ACC112 (cell line): ENCODE measurements around the gene SULT1C4.

Experiments used
- H2AFZ ChIP-seq: fragments of 200-600 bp; sonication (generic); one replicate; pipeline ENCODE4 v1.6.0; 2017; ENCODE audit warnings: antibody characterized with exemption, low read length; ENCODE audit not compliant: unreplicated experiment
- H3K27ac ChIP-seq: fragments of 200-600 bp; sonication (generic); 2 replicates; pipeline ENCODE4 v1.5.1; 2014; ENCODE audit warnings: low read depth, mild to moderate bottlenecking, antibody characterized with exemption, low read length, moderate library complexity
- H3K27me3 ChIP-seq: fragments of 200-600 bp; sonication (generic); 2 replicates; pipeline ENCODE4 v1.6.1; 2014; ENCODE audit warnings: mild to moderate bottlenecking, antibody characterized with exemption, low read length, moderate library complexity, mixed read lengths; ENCODE audit not compliant: insufficient read depth
- H3K36me3 ChIP-seq: fragments of 200-600 bp; sonication (generic); 2 replicates; pipeline ENCODE4 v1.6.1; 2016; ENCODE audit warnings: mild to moderate bottlenecking, antibody characterized with exemption, low read length, moderate library complexity, mixed read lengths; ENCODE audit not compliant: insufficient read depth
- H3K4me1 ChIP-seq: fragments of 200-600 bp; sonication (generic); one replicate; pipeline ENCODE4 v1.6.1; 2016; ENCODE audit warnings: low read length, mixed read lengths; ENCODE audit not compliant: insufficient read depth, unreplicated experiment, control insufficient read depth
- H3K4me3 ChIP-seq: fragments of 200-600 bp; sonication (generic); 2 replicates; pipeline ENCODE4 v1.5.1; 2014; ENCODE audit warnings: mild to moderate bottlenecking, low read depth, low read length
- H3K79me2 ChIP-seq: fragments of 200-600 bp; sonication (generic); one replicate; pipeline ENCODE4 v1.6.0; 2016; ENCODE audit warnings: low read length; ENCODE audit not compliant: control insufficient read depth, unreplicated experiment, insufficient read depth

Gene SULT1C4

GRCh38 chr2:108377815-108378630 lies at the start of gene SULT1C4:
TSS of gene SULT1C4 (plus strand) at chr2:108377954. CDS start at chr2:108378338, 384 bp downstream.
- Histone ChIP-seq H3K27me3 (no peaks in the 10 kb centered on the region), H2AFZ (peak within 1 kb of the TSS; percentile 52), H3K4me3 (no peak within 1 kb of the TSS), H3K27ac (no peak within 1 kb of the TSS), H3K36me3 (no peaks in the 10 kb centered on the region), H3K4me1 (peaks cover 8% of the 10 kb centered on the region), H3K79me2 (no peaks in the 10 kb centered on the region)

- H2AFZ ChIP-seq, result no peak overlapping the region
- H3K27me3 ChIP-seq, result no peaks in the 10 kb centered on the region
- H3K79me2 ChIP-seq, result no peaks in the 10 kb centered on the region
- no peak overlapping the region for H3K4me3 ChIP-seq
- H3K27ac ChIP-seq, result no peak overlapping the region
- H3K4me1 ChIP-seq, result peaks cover 22% of the 10 kb centered on the region
- H3K36me3 ChIP-seq, result no peaks in the 10 kb centered on the region
Measured at GRCh38 chr2:108329771-108330170, 48.0 kb upstream of the SULT1C4 start.

GRCh38 chr2:108330979-108331378 lies 46.8 kb upstream of the SULT1C4 start:
- Histone ChIP-seq H3K36me3 (no peaks in the 10 kb centered on the region), H3K4me3 (no peak overlapping the region), H3K27ac (no peak overlapping the region), H3K79me2 (no peaks in the 10 kb centered on the region), H2AFZ (no peak overlapping the region), H3K27me3 (no peaks in the 10 kb centered on the region), H3K4me1 (peaks cover 12% of the 10 kb centered on the region)

GRCh38 chr2:108345951-108346350 lies 31.8 kb upstream of the SULT1C4 start:
- Histone ChIP-seq H3K79me2 (no peaks in the 10 kb centered on the region), H3K4me1 (no peaks in the 10 kb centered on the region), H3K36me3 (no peaks in the 10 kb centered on the region), H2AFZ (no peak overlapping the region), H3K27ac (no peak overlapping the region), H3K27me3 (0 out of 2 replicates have a peak, but pooled peaks cover 4% of the 10 kb centered on the region), H3K4me3 (no peak overlapping the region)

- Histone ChIP-seq H3K27me3 (0 out of 2 replicates have a peak, but pooled peaks cover 4% of the 10 kb centered on the region), H3K79me2 (no peaks in the 10 kb centered on the region), H3K36me3 (no peaks in the 10 kb centered on the region), H2AFZ (no peak overlapping the region), H3K4me1 (no peaks in the 10 kb centered on the region), H3K4me3 (no peak overlapping the region), H3K27ac (no peak overlapping the region)
Measured at GRCh38 chr2:108346827-108347226, 30.9 kb upstream of the SULT1C4 start.

- no peaks in the 10 kb centered on the region for H3K36me3 ChIP-seq
- H3K27me3 ChIP-seq, result 0 out of 2 replicates have a peak, but pooled peaks cover 4% of the 10 kb centered on the region
- no peak overlapping the region for H2AFZ ChIP-seq
- H3K27ac ChIP-seq, result no peak overlapping the region
- H3K4me1 ChIP-seq, result no peaks in the 10 kb centered on the region
- H3K4me3 ChIP-seq, result no peak overlapping the region
- no peaks in the 10 kb centered on the region for H3K79me2 ChIP-seq
Measured at GRCh38 chr2:108347786-108348185, 30.0 kb upstream of the SULT1C4 start.

GRCh38 chr2:108348816-108349570 lies 28.8 kb upstream of the SULT1C4 start:
- H3K27me3 ChIP-seq, result 0 out of 2 replicates have a peak, but pooled peaks cover 4% of the 10 kb centered on the region
- H3K4me1 ChIP-seq, result no peaks in the 10 kb centered on the region
- no peak overlapping the region for H3K27ac ChIP-seq
- H3K4me3 ChIP-seq, result no peak overlapping the region
- H3K79me2 ChIP-seq, result no peaks in the 10 kb centered on the region
- no peaks in the 10 kb centered on the region for H3K36me3 ChIP-seq
- H2AFZ ChIP-seq, result no peak overlapping the region

- H3K4me3 ChIP-seq, result no peak overlapping the region
- no peaks in the 10 kb centered on the region for H3K79me2 ChIP-seq
- H3K36me3 ChIP-seq, result no peaks in the 10 kb centered on the region
- no peaks in the 10 kb centered on the region for H3K4me1 ChIP-seq
- H3K27ac ChIP-seq, result no peak overlapping the region
- H2AFZ ChIP-seq, result no peak overlapping the region
- 0 out of 2 replicates have a peak, but pooled peaks cover 4% of the 10 kb centered on the region for H3K27me3 ChIP-seq
Measured at GRCh38 chr2:108349571-108349928, 28.2 kb upstream of the SULT1C4 start.

- no peaks in the 10 kb centered on the region for H3K36me3 ChIP-seq
- no peak overlapping the region for H3K4me3 ChIP-seq
- H3K27ac ChIP-seq, result no peak overlapping the region
- 0 out of 2 replicates have a peak, but pooled peaks cover 4% of the 10 kb centered on the region for H3K27me3 ChIP-seq
- no peaks in the 10 kb centered on the region for H3K79me2 ChIP-seq
- H3K4me1 ChIP-seq, result no peaks in the 10 kb centered on the region
- H2AFZ ChIP-seq, result no peak overlapping the region
Measured at GRCh38 chr2:108351889-108352288, 25.9 kb upstream of the SULT1C4 start.

GRCh38 chr2:108354136-108354535 lies 23.6 kb upstream of the SULT1C4 start:
- Histone ChIP-seq H3K4me3 (no peak overlapping the region), H3K4me1 (no peaks in the 10 kb centered on the region), H3K27me3 (no peaks in the 10 kb centered on the region), H2AFZ (no peak overlapping the region), H3K79me2 (no peaks in the 10 kb centered on the region), H3K27ac (no peak overlapping the region), H3K36me3 (no peaks in the 10 kb centered on the region)
